GM10266 (cell line): Measurements from ENCODE around the gene MICAL2.

ENCODE experiments used
- DNase-seq: peaks from one replicate; pipeline ENCODE4 v3.0.0; 2012; ENCODE audit errors: extremely low spot score
- CTCF ChIP-seq: IDR thresholded peaks from 2 replicates; pipeline ENCODE4 v1.5.1; 2012; ENCODE audit warnings: mild to moderate bottlenecking, low read depth; ENCODE audit not compliant: control insufficient read depth, insufficient read depth; ENCODE audit errors: missing control alignments

Gene MICAL2

GRCh38 chr11:12150831-12151382 is 40.5 kb downstream of the MICAL2 start:
- DNase-seq: no peak
- TF ChIP-seq CTCF: no peak

GRCh38 chr11:12152321-12152720 is 41.9 kb downstream of the MICAL2 start:
- no peak for TF ChIP-seq CTCF
- no peak for DNase-seq

- DNase-seq: no peak
- TF ChIP-seq CTCF: no peak
Observed at GRCh38 chr11:12154871-12155668, 44.7 kb downstream of the MICAL2 start.

- TF ChIP-seq CTCF: no peak
- DNase-seq: no peak
Observed at GRCh38 chr11:12155696-12156095, 45.3 kb downstream of the MICAL2 start.

GRCh38 chr11:12156301-12157140 is 46.1 kb downstream of the MICAL2 start:
- no peak for DNase-seq
- no peak for TF ChIP-seq CTCF

- TF ChIP-seq CTCF: no peak
- DNase-seq: no peak
Observed at GRCh38 chr11:12157241-12157661, 46.9 kb downstream of the MICAL2 start.
